WI38 (cell line): Measurements from ENCODE around the gene DENND1B.

Experiments
- H3K4me3 ChIP-seq: 2 replicates; pipeline ENCODE4 v1.5.1; 2011; ENCODE audit warnings: low read depth, mild to moderate bottlenecking, control low read depth, low read length
- TF ChIP-seq, protein P1 (sequence below): IDR thresholded peaks from 2 replicates; pipeline ENCODE4 v1.5.1; 2012; ENCODE audit warnings: low read depth, mild to moderate bottlenecking, control low read depth, low read length

Gene DENND1B

DNA sequence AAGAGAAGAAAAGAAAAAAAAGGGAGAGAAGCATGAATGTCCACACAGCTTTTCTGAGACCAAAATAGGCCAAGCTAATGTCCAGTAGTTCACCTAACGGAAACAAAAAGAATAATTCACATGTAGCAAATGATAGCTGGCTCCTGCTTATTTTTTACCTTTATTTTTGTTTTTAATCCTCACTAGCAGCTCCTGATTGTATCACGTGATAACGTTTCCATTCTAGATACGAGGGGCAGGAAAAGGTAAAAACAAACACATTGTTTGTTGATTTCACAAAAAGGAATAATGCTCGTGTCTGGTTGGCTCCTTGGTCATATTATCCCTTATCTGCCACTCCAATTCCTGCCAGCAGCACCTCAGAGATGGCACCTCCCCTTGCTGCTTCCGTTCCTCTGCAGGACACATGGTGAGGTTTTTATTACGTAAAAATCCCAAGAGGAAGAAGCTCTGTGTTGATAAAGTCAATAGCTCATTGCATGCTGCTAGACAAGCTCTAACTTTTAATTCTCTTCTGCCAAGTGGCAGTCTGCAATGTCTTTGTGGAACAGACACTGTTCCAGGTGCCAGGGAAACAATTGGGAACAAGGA is 305.6 kb downstream of the DENND1B start:
- no peak overlapping the region for H3K4me3 ChIP-seq
- TF ChIP-seq, protein P1, sequence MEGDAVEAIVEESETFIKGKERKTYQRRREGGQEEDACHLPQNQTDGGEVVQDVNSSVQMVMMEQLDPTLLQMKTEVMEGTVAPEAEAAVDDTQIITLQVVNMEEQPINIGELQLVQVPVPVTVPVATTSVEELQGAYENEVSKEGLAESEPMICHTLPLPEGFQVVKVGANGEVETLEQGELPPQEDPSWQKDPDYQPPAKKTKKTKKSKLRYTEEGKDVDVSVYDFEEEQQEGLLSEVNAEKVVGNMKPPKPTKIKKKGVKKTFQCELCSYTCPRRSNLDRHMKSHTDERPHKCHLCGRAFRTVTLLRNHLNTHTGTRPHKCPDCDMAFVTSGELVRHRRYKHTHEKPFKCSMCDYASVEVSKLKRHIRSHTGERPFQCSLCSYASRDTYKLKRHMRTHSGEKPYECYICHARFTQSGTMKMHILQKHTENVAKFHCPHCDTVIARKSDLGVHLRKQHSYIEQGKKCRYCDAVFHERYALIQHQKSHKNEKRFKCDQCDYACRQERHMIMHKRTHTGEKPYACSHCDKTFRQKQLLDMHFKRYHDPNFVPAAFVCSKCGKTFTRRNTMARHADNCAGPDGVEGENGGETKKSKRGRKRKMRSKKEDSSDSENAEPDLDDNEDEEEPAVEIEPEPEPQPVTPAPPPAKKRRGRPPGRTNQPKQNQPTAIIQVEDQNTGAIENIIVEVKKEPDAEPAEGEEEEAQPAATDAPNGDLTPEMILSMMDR: no peak

DNA sequence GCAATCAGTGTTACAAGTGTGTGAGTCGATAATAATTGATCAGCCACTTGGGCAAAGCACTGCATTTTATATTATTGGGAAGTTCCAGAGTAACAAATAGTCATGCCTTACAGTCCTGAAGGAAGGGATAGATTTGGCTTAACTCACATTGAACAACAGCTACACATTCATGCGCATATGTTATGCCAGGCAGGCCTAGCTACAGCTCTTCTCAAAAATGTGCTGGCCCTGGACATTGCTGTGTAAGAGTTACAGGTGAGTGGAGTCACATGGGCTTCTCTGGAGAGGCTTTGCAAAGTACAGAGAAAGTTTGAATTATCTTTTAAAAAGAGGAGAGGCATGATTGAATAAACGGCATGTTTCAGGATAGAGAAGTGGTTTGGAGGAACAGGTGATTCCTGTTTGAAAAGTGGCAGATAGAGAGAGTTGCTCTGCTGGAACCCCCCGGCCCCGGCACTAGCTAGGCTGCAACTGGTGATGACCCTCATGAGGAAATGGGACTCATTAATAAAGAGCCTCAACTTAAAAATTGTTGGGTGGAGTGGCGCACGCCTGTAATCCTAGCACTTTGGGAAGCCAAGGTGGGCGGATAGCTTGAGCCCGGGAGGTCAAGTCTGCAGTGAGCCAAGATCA is 306.6 kb downstream of the DENND1B start:
- no peak overlapping the region for H3K4me3 ChIP-seq
- TF ChIP-seq, protein P1: no peak

DNA sequence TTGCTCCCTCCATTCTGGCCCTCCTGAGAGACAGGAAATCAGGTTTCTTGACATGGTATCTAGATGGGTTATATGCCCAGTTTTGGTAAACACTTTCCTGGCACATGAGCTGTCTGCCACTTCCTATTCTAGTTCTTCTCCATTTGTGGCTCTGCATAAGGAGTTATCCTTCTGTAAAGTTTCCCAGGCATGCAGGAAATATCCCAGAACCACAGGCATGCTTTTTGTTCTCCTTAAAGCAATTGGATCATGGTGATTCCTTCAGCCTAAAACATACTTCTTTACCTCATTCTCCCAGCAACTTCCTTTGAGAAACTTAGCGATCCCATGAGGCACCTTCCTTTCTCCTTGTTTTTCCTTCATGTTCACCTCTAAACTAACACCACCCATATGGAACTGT is 307.4 kb downstream of the DENND1B start:
- H3K4me3 ChIP-seq: no peak overlapping the region
- TF ChIP-seq, protein P1: no peak

DNA sequence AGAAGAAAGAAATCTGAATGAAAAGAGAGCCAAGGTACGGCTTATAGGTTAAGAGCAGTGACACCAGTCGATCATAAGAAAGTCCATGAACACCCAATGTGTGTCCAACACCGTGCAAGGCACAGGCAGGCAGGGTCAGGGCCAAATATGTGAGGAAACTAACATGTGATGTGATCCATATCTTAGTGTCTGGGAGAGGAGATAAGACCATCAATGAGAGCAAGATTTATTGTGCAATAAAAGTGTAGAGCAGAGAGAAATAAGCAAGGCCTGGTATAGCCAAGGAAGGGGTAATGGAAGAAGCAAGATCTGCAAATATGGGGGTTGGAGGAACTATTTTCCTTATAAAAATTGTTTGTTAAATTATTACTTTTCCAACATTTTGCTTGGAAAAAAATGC is 308.5 kb downstream of the DENND1B start:
- H3K4me3 ChIP-seq: no peak overlapping the region
- TF ChIP-seq, protein P1: no peak

DNA sequence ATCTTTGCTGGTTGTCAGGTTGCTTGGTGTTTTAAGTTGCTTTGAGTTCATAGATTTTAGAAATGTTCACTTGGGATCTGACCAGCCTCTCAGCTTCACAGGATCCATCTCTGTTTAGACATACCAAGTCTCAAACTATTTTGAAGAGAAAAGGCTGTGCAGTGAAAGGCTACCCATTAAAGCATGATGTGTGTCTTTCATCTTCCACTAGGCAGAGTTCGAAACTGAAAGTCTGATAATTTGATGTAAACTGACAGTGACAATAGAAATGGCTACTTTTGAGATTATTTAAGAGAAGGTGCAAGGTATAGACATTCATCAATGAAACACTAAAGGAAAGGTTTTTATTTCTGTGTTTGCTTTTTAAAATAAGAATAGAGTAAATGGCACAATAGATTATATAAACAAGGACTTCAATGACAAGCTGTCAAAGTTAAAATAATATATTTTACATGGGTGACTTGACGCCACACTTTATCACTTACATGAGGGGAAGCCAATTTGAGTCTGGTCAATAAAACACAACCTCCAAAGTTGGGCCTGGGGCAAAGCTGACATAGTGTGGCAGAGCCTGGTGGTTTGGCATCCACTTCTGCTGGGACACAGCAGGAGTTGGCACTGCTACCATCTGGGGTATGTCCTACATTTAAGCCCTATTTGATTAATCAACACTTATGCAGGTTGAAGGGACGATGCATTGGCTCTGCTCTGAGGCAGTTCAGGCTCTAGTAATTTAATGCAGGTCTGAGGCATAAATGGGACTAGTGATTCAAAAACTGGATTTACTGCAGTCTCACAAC is 309.6 kb downstream of the DENND1B start:
- no peak overlapping the region for H3K4me3 ChIP-seq
- TF ChIP-seq, protein P1: no peak

DNA sequence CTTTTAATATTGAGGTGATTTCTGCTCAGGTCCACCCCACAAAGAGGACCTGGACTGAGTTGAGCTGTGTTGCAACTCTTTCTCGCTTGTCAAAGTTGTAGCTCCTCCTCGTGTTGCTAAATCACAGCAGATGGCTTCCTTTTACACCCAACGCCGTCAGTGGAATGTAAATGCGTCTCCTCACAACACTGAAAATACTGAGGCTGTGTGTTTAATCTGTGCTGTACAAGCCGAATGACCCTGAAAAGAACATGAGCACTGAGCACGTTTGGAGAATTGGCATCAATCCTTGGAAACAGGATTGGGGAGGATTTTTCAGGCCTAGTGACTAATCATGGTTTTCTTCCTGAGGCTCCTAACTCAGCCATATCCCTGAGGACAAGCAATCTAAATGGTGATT is 311.2 kb downstream of the DENND1B start:
- no peak overlapping the region for H3K4me3 ChIP-seq
- TF ChIP-seq, protein P1: no peak

DNA sequence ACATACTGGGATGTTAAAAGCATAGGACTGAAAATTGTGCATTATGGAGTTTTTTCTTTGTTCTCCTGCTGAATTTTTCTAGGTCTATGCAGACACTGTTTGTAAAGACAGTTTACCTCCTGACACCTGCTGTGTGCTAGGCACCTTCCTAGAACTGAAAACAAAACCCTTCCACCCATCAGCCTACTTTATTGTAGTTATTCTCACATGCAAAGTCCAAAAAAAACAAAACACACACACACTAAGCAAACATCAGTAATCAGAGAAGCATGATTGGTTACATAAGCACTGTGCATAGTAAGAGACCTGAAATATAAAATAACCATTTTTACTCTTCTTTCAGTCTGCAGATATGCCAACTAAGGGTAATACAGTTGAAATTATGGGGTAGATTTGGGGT is 312.1 kb downstream of the DENND1B start:
- no peak overlapping the region for H3K4me3 ChIP-seq
- TF ChIP-seq, protein P1: no peak
